Liver (tissue), 9 donors: ENCODE data around the gene CDC27. TPM values are rescaled to one million over a fixed set of nuclear protein-coding genes. Genes with fewer than 3 reads are reported as not detected.
"Not testable (repeated sequence)": the region's sequence is repeated elsewhere in the genome, so short reads cannot be mapped to it uniquely, and the experiment has no call there.

Source experiments
- DNase-seq: peaks from one replicate; pipeline ENCODE4 v3.0.0-alpha.2; 2017; ENCODE audit warnings: low spot score
- H3K27ac ChIP-seq, 2 donors: one replicate each; pipeline ENCODE4 v1.7.0; 2013; ENCODE audit warnings: inconsistent platforms in 2 of 2, low read length in 2 of 2, control low read depth in 1 of 2, low read depth in 1 of 2, mild to moderate bottlenecking in 1 of 2
- H3K27me3 ChIP-seq, 4 donors: one replicate each; pipeline versions ENCODE4 v1.6.1 to v1.7.0; 2013; ENCODE audit warnings: low read length in 3 of 4, inconsistent platforms in 1 of 4, mild to moderate bottlenecking in 1 of 4, moderate library complexity in 1 of 4; ENCODE audit not compliant: control insufficient read depth in 4 of 4, insufficient read depth in 4 of 4
- H3K36me3 ChIP-seq, 4 donors: one replicate each; pipeline versions ENCODE4 v1.6.1 to v1.7.0; 2013; ENCODE audit warnings: low read length in 3 of 4, mild to moderate bottlenecking in 3 of 4, low read depth in 1 of 4, moderate library complexity in 1 of 4; ENCODE audit not compliant: control insufficient read depth in 4 of 4, insufficient read depth in 3 of 4
- H3K4me1 ChIP-seq, 4 donors: one replicate each; pipeline versions ENCODE4 v1.6.1 to v1.7.0; 2013; ENCODE audit warnings: low read length in 3 of 4, mild to moderate bottlenecking in 3 of 4, moderate library complexity in 1 of 4; ENCODE audit not compliant: control insufficient read depth in 4 of 4, insufficient read depth in 4 of 4
- H3K4me3 ChIP-seq, 3 donors: one replicate each; pipeline versions ENCODE4 v1.6.1 to v1.7.0; 2013; ENCODE audit warnings: low read length in 3 of 3, control low read depth in 1 of 3, low read depth in 1 of 3, mild to moderate bottlenecking in 1 of 3
- H3K9ac ChIP-seq, 2 donors: one replicate each; pipeline ENCODE4 v1.7.0; 2013; ENCODE audit warnings: low read length in 2 of 2, mild to moderate bottlenecking in 2 of 2, moderate library complexity in 2 of 2, control low read depth in 1 of 2, low read depth in 1 of 2
- H3K9me3 ChIP-seq, 4 donors: one replicate each; pipeline versions ENCODE4 v1.6.1 to v1.7.0; 2013; ENCODE audit warnings: low read length in 3 of 4; ENCODE audit not compliant: control insufficient read depth in 4 of 4
- EGR1 ChIP-seq, 2 donors: IDR thresholded peaks; 2 replicates each; pipeline ENCODE4 v1.6.1; 2016 to 2018; ENCODE audit warnings: antibody characterized with exemption in 2 of 2, low read depth in 2 of 2
- FOXA1 ChIP-seq: IDR thresholded peaks from 2 replicates; pipeline ENCODE4 v1.6.1; 2016; ENCODE audit warnings: antibody characterized with exemption
- FOXA2 ChIP-seq: IDR thresholded peaks from 2 replicates; pipeline ENCODE4 v1.6.1; 2016; ENCODE audit warnings: antibody characterized with exemption
- GABPA ChIP-seq, 2 donors: IDR thresholded peaks in 1 of 2; conservative IDR thresholded peaks in 1 of 2; 2 replicates each; pipeline ENCODE4 v1.6.1; 2016; ENCODE audit warnings: antibody characterized with exemption in 2 of 2, mild to moderate bottlenecking in 1 of 2, moderate library complexity in 1 of 2
- HNF4G ChIP-seq: IDR thresholded peaks from 2 replicates; pipeline ENCODE4 v1.6.1; 2016; ENCODE audit warnings: antibody characterized with exemption
- JUND ChIP-seq, 2 donors: IDR thresholded peaks; 2 replicates each; pipeline ENCODE4 v1.6.1; 2016; ENCODE audit warnings: antibody characterized with exemption in 2 of 2
- NR2F2 ChIP-seq: IDR thresholded peaks from 2 replicates; pipeline ENCODE4 v1.6.1; 2016; ENCODE audit warnings: antibody characterized with exemption
- RAD21 ChIP-seq, 2 donors: IDR thresholded peaks; 2 replicates each; pipeline ENCODE4 v1.6.1; 2016; ENCODE audit warnings: antibody characterized with exemption in 2 of 2, mild to moderate bottlenecking in 2 of 2
- SP1 ChIP-seq: IDR thresholded peaks from 2 replicates; pipeline ENCODE4 v1.6.1; 2018; ENCODE audit warnings: antibody characterized with exemption, mild to moderate bottlenecking
- TAF1 ChIP-seq: conservative IDR thresholded peaks from 2 replicates; pipeline ENCODE4 v1.6.1; 2016; ENCODE audit warnings: antibody characterized with exemption, mild to moderate bottlenecking
- YY1 ChIP-seq: IDR thresholded peaks from 2 replicates; pipeline ENCODE4 v1.6.1; 2016; ENCODE audit warnings: antibody characterized with exemption, mild to moderate bottlenecking
- WGBS: extraction: QIAGEN DNeasy Blood & Tissue Kit; methylation state at CpG from one replicate; pipeline ENCODE4 v1.1.7; 2013; 5-methylcytosine and 5-hydroxymethylcytosine counted together
- polyA plus RNA-seq, 2 donors: library from polyadenylated mRNA; stranded (reverse) in 1 of 2; unstranded in 1 of 2; fragments of 200-250 nt in 1 of 2; fragments of >200 nt in 1 of 2; fragmentation: Nextera tagmentation in 1 of 2; extraction: Ambion mirVana in 1 of 2; gene quantifications; one replicate each; pipeline versions ENCODE4 v1.2.1 to v1.2.3, GENCODE V29; 2013 to 2015
- total RNA-seq, 2 donors: library from RNA; depleted of rRNA; stranded (reverse); fragments of >200 nt; gene quantifications; one replicate each; pipeline ENCODE4 v1.2.3, GENCODE V29; 2014
- TF ChIP-seq, protein P1 (sequence below): IDR thresholded peaks from 2 replicates; pipeline ENCODE4 v1.6.1; 2016; ENCODE audit warnings: antibody characterized with exemption
- TF ChIP-seq, protein P2 (sequence below): IDR thresholded peaks from 2 replicates; pipeline ENCODE4 v1.6.1; 2016; ENCODE audit warnings: antibody characterized with exemption, mild to moderate bottlenecking
- TF ChIP-seq, protein P3 (sequence below): fragments of 150-350 bp; IDR thresholded peaks from 2 replicates; pipeline ENCODE4 v1.5.1; 2017; ENCODE audit warnings: improper control_type of control experiment, low read depth, low read length; ENCODE audit not compliant: missing input control
- TF ChIP-seq, protein P4 (sequence below): IDR thresholded peaks from 2 replicates; pipeline ENCODE4 v1.6.1; 2016; ENCODE audit warnings: antibody characterized with exemption
- TF ChIP-seq, protein P5 (sequence below): IDR thresholded peaks from 2 replicates; pipeline ENCODE4 v1.6.1; 2016; ENCODE audit warnings: antibody characterized with exemption
- donor health status: healthy.
- donor health status: healthy.
- donor health status: healthy.
- donor health status: healthy.
- donor health status: healthy.

Gene CDC27
- total and polyA plus RNA-seq, 4 donors: 16.8 to 148 (median 27.1) TPM

DNA sequence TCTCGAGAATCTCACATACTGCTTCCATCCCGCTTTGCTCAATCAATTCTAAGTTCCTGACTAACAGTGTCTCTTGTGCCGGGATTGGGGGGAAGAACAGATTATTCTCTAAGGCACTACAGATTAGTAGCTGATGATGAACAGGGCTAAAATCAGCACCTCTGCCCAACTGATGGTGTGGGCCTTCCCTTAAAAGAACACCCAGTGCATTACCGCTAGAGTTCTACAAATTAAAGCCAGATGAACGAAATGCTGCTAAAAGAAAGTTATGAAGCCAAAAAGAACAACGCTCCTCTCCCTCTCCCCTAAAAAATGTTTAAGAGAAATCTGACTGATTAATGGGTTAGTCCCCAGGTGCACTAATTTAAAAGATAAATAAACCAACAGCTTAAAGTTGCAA, 4.4 kb downstream of the CDC27 start:
- Histone ChIP-seq H3K4me1 (peaks cover 4 to 13% (median 9%) of the 10 kb centered on the region in 4 donors), H3K4me3 (no peak overlapping the region), H3K36me3 (peaks cover 0 to under 1% (median 0%) of the 10 kb centered on the region in 4 donors), H3K27ac (no peak overlapping the region), H3K9ac (no peak overlapping the region), H3K27me3 (no peaks in the 10 kb centered on the region), H3K9me3 (no peaks in the 10 kb centered on the region)
- TF ChIP-seq HNF4G: no peak
- TF ChIP-seq, protein P1, sequence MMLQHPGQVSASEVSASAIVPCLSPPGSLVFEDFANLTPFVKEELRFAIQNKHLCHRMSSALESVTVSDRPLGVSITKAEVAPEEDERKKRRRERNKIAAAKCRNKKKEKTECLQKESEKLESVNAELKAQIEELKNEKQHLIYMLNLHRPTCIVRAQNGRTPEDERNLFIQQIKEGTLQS: no peak
- TF ChIP-seq EGR1 (IDR thresholded peaks at IDR 0.05; ENCODE audit: low read depth in 2 of 2): no peak
- no peak for TF ChIP-seq SP1
- no peak for TF ChIP-seq JUND (IDR thresholded peaks at IDR 0.05)
- TF ChIP-seq NR2F2: no peak
- no peak for TF ChIP-seq YY1
- no peak for TF ChIP-seq FOXA2
- TF ChIP-seq, protein P2, sequence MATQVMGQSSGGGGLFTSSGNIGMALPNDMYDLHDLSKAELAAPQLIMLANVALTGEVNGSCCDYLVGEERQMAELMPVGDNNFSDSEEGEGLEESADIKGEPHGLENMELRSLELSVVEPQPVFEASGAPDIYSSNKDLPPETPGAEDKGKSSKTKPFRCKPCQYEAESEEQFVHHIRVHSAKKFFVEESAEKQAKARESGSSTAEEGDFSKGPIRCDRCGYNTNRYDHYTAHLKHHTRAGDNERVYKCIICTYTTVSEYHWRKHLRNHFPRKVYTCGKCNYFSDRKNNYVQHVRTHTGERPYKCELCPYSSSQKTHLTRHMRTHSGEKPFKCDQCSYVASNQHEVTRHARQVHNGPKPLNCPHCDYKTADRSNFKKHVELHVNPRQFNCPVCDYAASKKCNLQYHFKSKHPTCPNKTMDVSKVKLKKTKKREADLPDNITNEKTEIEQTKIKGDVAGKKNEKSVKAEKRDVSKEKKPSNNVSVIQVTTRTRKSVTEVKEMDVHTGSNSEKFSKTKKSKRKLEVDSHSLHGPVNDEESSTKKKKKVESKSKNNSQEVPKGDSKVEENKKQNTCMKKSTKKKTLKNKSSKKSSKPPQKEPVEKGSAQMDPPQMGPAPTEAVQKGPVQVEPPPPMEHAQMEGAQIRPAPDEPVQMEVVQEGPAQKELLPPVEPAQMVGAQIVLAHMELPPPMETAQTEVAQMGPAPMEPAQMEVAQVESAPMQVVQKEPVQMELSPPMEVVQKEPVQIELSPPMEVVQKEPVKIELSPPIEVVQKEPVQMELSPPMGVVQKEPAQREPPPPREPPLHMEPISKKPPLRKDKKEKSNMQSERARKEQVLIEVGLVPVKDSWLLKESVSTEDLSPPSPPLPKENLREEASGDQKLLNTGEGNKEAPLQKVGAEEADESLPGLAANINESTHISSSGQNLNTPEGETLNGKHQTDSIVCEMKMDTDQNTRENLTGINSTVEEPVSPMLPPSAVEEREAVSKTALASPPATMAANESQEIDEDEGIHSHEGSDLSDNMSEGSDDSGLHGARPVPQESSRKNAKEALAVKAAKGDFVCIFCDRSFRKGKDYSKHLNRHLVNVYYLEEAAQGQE: no peak
- TF ChIP-seq, protein P3, sequence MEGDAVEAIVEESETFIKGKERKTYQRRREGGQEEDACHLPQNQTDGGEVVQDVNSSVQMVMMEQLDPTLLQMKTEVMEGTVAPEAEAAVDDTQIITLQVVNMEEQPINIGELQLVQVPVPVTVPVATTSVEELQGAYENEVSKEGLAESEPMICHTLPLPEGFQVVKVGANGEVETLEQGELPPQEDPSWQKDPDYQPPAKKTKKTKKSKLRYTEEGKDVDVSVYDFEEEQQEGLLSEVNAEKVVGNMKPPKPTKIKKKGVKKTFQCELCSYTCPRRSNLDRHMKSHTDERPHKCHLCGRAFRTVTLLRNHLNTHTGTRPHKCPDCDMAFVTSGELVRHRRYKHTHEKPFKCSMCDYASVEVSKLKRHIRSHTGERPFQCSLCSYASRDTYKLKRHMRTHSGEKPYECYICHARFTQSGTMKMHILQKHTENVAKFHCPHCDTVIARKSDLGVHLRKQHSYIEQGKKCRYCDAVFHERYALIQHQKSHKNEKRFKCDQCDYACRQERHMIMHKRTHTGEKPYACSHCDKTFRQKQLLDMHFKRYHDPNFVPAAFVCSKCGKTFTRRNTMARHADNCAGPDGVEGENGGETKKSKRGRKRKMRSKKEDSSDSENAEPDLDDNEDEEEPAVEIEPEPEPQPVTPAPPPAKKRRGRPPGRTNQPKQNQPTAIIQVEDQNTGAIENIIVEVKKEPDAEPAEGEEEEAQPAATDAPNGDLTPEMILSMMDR: no peak
- TF ChIP-seq, protein P4, sequence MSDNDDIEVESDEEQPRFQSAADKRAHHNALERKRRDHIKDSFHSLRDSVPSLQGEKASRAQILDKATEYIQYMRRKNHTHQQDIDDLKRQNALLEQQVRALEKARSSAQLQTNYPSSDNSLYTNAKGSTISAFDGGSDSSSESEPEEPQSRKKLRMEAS: no peak
- no peak for TF ChIP-seq GABPA (IDR thresholded peaks at IDR 0.05 in 1 of 2, conservative IDR thresholded peaks at IDR 0.05 in 1 of 2)
- TF ChIP-seq, protein P5, sequence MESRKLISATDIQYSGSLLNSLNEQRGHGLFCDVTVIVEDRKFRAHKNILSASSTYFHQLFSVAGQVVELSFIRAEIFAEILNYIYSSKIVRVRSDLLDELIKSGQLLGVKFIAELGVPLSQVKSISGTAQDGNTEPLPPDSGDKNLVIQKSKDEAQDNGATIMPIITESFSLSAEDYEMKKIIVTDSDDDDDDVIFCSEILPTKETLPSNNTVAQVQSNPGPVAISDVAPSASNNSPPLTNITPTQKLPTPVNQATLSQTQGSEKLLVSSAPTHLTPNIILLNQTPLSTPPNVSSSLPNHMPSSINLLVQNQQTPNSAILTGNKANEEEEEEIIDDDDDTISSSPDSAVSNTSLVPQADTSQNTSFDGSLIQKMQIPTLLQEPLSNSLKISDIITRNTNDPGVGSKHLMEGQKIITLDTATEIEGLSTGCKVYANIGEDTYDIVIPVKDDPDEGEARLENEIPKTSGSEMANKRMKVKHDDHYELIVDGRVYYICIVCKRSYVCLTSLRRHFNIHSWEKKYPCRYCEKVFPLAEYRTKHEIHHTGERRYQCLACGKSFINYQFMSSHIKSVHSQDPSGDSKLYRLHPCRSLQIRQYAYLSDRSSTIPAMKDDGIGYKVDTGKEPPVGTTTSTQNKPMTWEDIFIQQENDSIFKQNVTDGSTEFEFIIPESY: no peak
- no peak for TF ChIP-seq TAF1
- TF ChIP-seq FOXA1: no peak
- TF ChIP-seq RAD21 (IDR thresholded peaks at IDR 0.05): no peak
- 90% methylated on average over 6 of the region's 6 CpGs for WGBS
- no peak for DNase-seq

DNA sequence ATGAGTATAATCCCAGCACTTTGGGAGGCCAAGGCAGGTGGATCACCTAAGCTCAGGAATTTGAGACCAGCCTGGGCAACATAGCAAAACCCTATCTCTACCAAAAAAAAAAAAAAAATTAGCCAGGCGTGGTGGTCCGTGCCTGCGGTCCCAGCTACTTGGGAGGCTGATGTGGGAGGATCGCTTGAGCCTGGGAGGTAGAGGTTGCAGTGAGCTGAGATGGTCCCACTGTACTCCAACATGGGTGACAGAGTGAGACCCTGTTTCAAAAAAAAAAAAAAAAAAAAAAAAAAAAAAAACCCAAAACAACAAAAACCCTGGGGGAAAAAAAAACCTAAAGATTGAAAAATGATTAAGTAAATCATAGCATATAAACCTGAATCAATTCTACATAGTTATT, 8.1 kb downstream of the CDC27 start:
- 97% methylated on average over 4 of the region's 4 CpGs for WGBS
- not testable (repeated sequence) for H3K27me3 ChIP-seq, H3K27ac ChIP-seq, H3K4me1 ChIP-seq, H3K9me3 ChIP-seq, H3K4me3 ChIP-seq, H3K9ac ChIP-seq, DNase-seq, H3K36me3 ChIP-seq
